ENCODE measurements around the gene SYCE3.

Gene SYCE3

GRCh38 chr22:50579752-50580151 lies 17.0 kb upstream of the SYCE3 start:
- H3K4me3 ChIP-seq (ENCODE audit: insufficient read depth, low read length, poor library complexity, severe bottlenecking), result no peak overlapping the region
- TF ChIP-seq EZH2phosphoT487 (conservative IDR thresholded peaks at IDR 0.05; ENCODE audit: low read length) (no peak), CTCF (IDR thresholded peaks at IDR 0.05; ENCODE audit: insufficient read depth, low read length, poor library complexity, severe bottlenecking) (no peak)
- H3K27ac ChIP-seq (ENCODE audit: low read depth, low read length), result no peak overlapping the region
- no peaks in the 10 kb centered on the region for H3K9me3 ChIP-seq (ENCODE audit: insufficient read depth, low read length)
- H3K9ac ChIP-seq (ENCODE audit: low read length), result no peak overlapping the region
- no peaks in the 10 kb centered on the region for H3K9me2 ChIP-seq (replicated peaks; ENCODE audit: insufficient read depth, low read length)
- peaks cover 8% of the 10 kb centered on the region for H3K79me2 ChIP-seq (ENCODE audit: insufficient read depth, low read length)
- H2AFZ ChIP-seq (ENCODE audit: low read depth, low read length, severe bottlenecking), result no peak overlapping the region
- H3K27me3 ChIP-seq (ENCODE audit: low read length), result no peaks in the 10 kb centered on the region
- H4K20me1 ChIP-seq (ENCODE audit: low read depth, low read length), result no peaks in the 10 kb centered on the region; the same call in 1 of the 2 replicates
- no peaks in the 10 kb centered on the region for H3K36me3 ChIP-seq (ENCODE audit: low read length)
- H3F3A ChIP-seq (ENCODE audit: insufficient read depth), result no peaks in the 10 kb centered on the region
- no peak overlapping the region for H3K4me2 ChIP-seq (ENCODE audit: low read depth, low read length, poor library complexity, severe bottlenecking)

GRCh38 chr22:50578776-50579310 lies 16.1 kb upstream of the SYCE3 start:
- Histone ChIP-seq H3K36me3 (ENCODE audit: low read length) (no peaks in the 10 kb centered on the region), H3K79me2 (ENCODE audit: insufficient read depth, low read length) (peaks cover 8% of the 10 kb centered on the region), H2AFZ (ENCODE audit: low read depth, low read length, severe bottlenecking) (no peak overlapping the region), H3K4me2 (ENCODE audit: low read depth, low read length, poor library complexity, severe bottlenecking) (no peak overlapping the region), H3K4me3 (ENCODE audit: insufficient read depth, low read length, poor library complexity, severe bottlenecking) (no peak overlapping the region), H3K9ac (ENCODE audit: low read length) (no peak overlapping the region), H4K20me1 (ENCODE audit: low read depth, low read length) (no peaks in the 10 kb centered on the region; the same call in 1 of the 2 replicates), H3K9me3 (ENCODE audit: insufficient read depth, low read length) (no peaks in the 10 kb centered on the region), H3K9me2 (replicated peaks; ENCODE audit: insufficient read depth, low read length) (no peaks in the 10 kb centered on the region), H3K27ac (ENCODE audit: low read depth, low read length) (no peak overlapping the region), H3F3A (ENCODE audit: insufficient read depth) (no peaks in the 10 kb centered on the region), H3K27me3 (ENCODE audit: low read length) (no peaks in the 10 kb centered on the region)
- TF ChIP-seq CTCF (IDR thresholded peaks at IDR 0.05; ENCODE audit: insufficient read depth, low read length, poor library complexity, severe bottlenecking) (no peak), EZH2phosphoT487 (conservative IDR thresholded peaks at IDR 0.05; ENCODE audit: low read length) (no peak)

- H3K27ac ChIP-seq (ENCODE audit: low read depth, low read length), result no peak within 1 kb of the TSS
- no peak within 1 kb of the TSS for H3K9ac ChIP-seq (ENCODE audit: low read length)
These were observed 15.5 kb upstream of the SYCE3 start, which contains the start of gene CPT1B for GRCh38 chr22:50577987-50578775. Gene CPT1B (minus strand): TSS chr22:50578427. CDS start chr22:50577915, 512 bp downstream.

More at GRCh38 chr22:50577987-50578775, 15.5 kb upstream of the SYCE3 start, which contains the start of gene CPT1B:
- no peaks in the 10 kb centered on the region for H3K9me3 ChIP-seq (ENCODE audit: insufficient read depth, low read length)
- H3K9me2 ChIP-seq (replicated peaks; ENCODE audit: insufficient read depth, low read length), result no peaks in the 10 kb centered on the region
- no peaks in the 10 kb centered on the region; the same call in 1 of the 2 replicates for H4K20me1 ChIP-seq (ENCODE audit: low read depth, low read length)
- TF ChIP-seq CTCF (IDR thresholded peaks at IDR 0.05; ENCODE audit: insufficient read depth, low read length, poor library complexity, severe bottlenecking) (no peak), EZH2phosphoT487 (conservative IDR thresholded peaks at IDR 0.05; ENCODE audit: low read length) (no peak)
- no peak within 1 kb of the TSS for H3K4me3 ChIP-seq (ENCODE audit: insufficient read depth, low read length, poor library complexity, severe bottlenecking)
- H3K27me3 ChIP-seq (ENCODE audit: low read length), result no peaks in the 10 kb centered on the region
- no peak within 1 kb of the TSS for H2AFZ ChIP-seq (ENCODE audit: low read depth, low read length, severe bottlenecking)
- no peaks in the 10 kb centered on the region for H3F3A ChIP-seq (ENCODE audit: insufficient read depth)
- H3K36me3 ChIP-seq (ENCODE audit: low read length), result no peaks in the 10 kb centered on the region
- peaks cover 8% of the 10 kb centered on the region for H3K79me2 ChIP-seq (ENCODE audit: insufficient read depth, low read length)
- no peak within 1 kb of the TSS for H3K4me2 ChIP-seq (ENCODE audit: low read depth, low read length, poor library complexity, severe bottlenecking)
